ENCODE results near the gene MBTD1.

Gene MBTD1

GRCh38 chr17:51147650-51148049 is 112.2 kb downstream of the MBTD1 start:
- no peak for DNase-seq (ENCODE audit: low read depth in 2 of 2)

GRCh38 chr17:51144266-51145022 is 115.4 kb downstream of the MBTD1 start:
- DNase-seq (ENCODE audit: low read depth in 2 of 2) = no peak

- no peak for DNase-seq (ENCODE audit: low read depth in 2 of 2)
These were observed 117.3 kb downstream of the MBTD1 start for GRCh38 chr17:51142597-51142996.

DNA sequence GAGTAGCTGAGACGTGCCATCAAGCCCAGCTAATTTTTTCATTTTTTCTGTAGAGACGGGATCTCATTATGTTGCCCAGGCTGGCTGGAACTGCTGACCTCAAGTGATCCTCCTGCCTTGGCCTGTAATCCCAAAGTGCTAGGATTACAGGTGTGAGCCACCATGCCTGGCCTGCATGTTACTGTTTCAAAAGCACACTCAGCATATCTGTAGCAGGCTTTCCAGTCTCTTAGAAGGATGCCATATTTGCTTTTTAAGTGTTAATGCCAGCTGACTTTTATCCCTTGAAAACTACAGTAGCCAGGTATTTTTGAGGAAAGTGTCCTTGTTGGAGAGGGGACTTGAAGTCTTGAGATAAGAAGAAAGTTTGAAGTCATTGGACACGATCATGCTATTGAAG is 123.9 kb downstream of the MBTD1 start:
- no peak for DNase-seq (ENCODE audit: low read depth in 2 of 2)

DNA sequence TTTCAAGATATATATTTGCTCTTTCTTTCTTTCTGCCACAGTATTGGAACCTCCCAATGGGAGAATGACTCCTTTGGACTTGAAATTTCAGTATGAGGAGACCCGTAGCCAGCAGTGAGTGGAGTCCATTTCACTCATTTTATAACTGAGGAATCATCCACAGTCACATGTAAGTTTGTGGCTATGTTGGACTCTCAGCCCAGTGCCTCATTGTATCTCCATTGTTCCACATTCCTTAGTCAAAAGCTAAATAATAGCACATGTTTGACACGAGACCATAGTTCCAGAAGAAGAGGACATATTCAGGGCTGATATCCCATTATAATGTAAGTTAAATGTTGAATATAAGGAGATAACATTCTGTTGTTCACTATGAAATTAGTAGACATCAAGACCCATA is 126.5 kb downstream of the MBTD1 start:
- no peak for DNase-seq (ENCODE audit: low read depth in 2 of 2)

GRCh38 chr17:51132964-51133319 is 126.9 kb downstream of the MBTD1 start:
- no peak for DNase-seq (ENCODE audit: low read depth in 2 of 2)

DNA sequence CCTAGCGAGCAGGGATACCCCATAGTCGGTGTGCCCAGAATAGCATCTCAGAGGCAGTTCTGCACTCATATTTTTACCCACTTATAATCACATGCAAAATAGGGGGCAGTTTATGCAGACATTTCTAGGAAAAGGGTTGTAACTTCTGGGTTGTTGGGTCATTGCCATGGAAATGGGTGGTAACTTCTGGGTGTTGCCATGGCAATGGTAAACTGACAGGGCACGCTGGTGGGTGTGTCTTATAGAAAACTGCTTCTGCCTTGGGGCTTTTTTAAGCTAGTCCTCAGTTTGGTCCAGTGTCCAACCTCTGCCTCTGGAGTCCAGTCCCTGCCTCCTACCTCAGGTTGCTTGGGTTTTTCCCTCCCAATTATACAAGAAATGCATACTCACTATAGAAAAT is 131.8 kb downstream of the MBTD1 start:
- no peak for DNase-seq (ENCODE audit: low read depth in 2 of 2)

Measured in fibroblast of skin of left quadriceps (primary cell).